LNCaP clone FGC (cell line): Measurements from ENCODE around the gene RBBP8NL.
"Not testable (repeated sequence)": the region's sequence is repeated elsewhere in the genome, so short reads cannot be mapped to it uniquely, and the experiment has no call there.

ENCODE experiments used
- DNase-seq: peaks from one replicate; pipeline ENCODE4 v3.0.0-alpha.2; 2011; ENCODE audit warnings: low read depth
- H3K4me3 ChIP-seq: 2 replicates; pipeline ENCODE4 v1.5.1; 2011; ENCODE audit warnings: mild to moderate bottlenecking, low read depth, low read length, control low read depth
- CTCF ChIP-seq: IDR thresholded peaks from 2 replicates; pipeline ENCODE4 v1.5.1; 2012; ENCODE audit warnings: mild to moderate bottlenecking; ENCODE audit not compliant: control insufficient read depth, insufficient read depth; ENCODE audit errors: extremely low read depth

Gene RBBP8NL

GRCh38 chr20:62430866-62431447 lies 3.6 kb upstream of the RBBP8NL start:
- TF ChIP-seq CTCF: no peak
- no peak overlapping the region for H3K4me3 ChIP-seq

GRCh38 chr20:62430311-62430853 lies 3.0 kb upstream of the RBBP8NL start:
- no peak for DNase-seq
- no peak overlapping the region for H3K4me3 ChIP-seq
- TF ChIP-seq CTCF: no peak

More at GRCh38 chr20:62430866-62431447, 3.6 kb upstream of the RBBP8NL start:
- DNase-seq: no peak

GRCh38 chr20:62429455-62430310 lies 2.3 kb upstream of the RBBP8NL start:
- no peak overlapping the region for H3K4me3 ChIP-seq
- no peak for TF ChIP-seq CTCF
- no peak for DNase-seq

GRCh38 chr20:62428396-62429295 lies 1.3 kb upstream of the RBBP8NL start:
- DNase-seq: no peak
- no peak for TF ChIP-seq CTCF
- no peak overlapping the region for H3K4me3 ChIP-seq

- no peak for DNase-seq
- no peak for TF ChIP-seq CTCF
- H3K4me3 ChIP-seq: peak overlapping the region; percentile 23; the same call in 1 of the 2 replicates
Observed at GRCh38 chr20:62428002-62428372, 648 bp upstream of the RBBP8NL start.

GRCh38 chr20:62426699-62427131 lies 624 bp downstream of the RBBP8NL start:
- H3K4me3 ChIP-seq: peak overlapping the region; percentile 67
- no peak for TF ChIP-seq CTCF
- DNase-seq: no peak

- not testable (repeated sequence) for H3K4me3 ChIP-seq, DNase-seq
Observed at GRCh38 chr20:62426059-62426348, 1.3 kb downstream of the RBBP8NL start.
